ENCODE measurements around the gene STK11IP.
"Not testable (repeated sequence)": the region's sequence is repeated elsewhere in the genome, so short reads cannot be mapped to it uniquely, and the experiment has no call there.

STK11IP gene

GRCh38 chr2:219634951-219635751 is 37.5 kb downstream of the STK11IP start:
- no peak for DNase-seq (ENCODE audit: low read depth, low spot score)

DNA sequence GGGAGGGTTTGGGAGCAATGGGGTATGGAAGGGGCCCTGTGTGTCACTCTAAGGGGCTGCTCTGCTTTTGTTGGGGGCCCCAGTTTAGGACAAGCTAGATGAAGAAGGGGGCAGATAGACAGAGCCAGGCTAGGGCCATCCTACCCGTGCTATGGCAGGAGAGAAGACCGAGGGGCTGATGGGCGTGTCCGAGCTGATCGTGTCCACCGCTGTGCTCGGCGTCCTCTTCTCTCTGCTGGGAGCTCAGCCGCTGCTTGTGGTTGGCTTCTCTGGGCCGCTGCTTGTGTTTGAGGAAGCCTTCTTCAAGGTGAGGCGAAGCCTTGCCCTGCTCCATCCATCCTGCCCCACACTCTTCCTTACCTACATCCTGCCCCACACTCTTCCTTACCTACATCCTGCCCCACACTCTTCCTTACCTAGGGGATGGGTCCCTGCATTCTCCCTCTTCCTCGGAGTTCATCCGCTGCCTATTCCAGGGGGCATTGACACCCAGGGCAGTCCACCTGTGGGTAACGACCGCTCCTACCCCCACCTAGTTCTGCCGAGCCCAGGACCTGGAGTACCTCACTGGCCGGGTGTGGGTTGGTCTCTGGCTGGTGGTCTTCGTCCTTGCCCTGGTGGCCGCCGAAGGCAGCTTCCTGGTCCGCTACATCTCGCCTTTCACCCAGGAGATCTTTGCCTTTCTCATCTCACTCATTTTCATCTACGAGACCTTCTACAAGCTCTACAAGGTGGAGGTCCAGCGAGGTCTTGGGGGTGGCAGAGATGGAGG is 38.7 kb downstream of the STK11IP start:
- DNase-seq (ENCODE audit: low read depth, low spot score), result no peak

GRCh38 chr2:219636941-219637841 is 39.5 kb downstream of the STK11IP start:
- no peak for DNase-seq (ENCODE audit: low read depth, low spot score)

- no peak for DNase-seq (ENCODE audit: low read depth, low spot score)
These were observed 40.2 kb downstream of the STK11IP start for GRCh38 chr2:219637842-219638185.

GRCh38 chr2:219638217-219638947 is 40.7 kb downstream of the STK11IP start:
- DNase-seq (ENCODE audit: low read depth, low spot score), result no peak

DNA sequence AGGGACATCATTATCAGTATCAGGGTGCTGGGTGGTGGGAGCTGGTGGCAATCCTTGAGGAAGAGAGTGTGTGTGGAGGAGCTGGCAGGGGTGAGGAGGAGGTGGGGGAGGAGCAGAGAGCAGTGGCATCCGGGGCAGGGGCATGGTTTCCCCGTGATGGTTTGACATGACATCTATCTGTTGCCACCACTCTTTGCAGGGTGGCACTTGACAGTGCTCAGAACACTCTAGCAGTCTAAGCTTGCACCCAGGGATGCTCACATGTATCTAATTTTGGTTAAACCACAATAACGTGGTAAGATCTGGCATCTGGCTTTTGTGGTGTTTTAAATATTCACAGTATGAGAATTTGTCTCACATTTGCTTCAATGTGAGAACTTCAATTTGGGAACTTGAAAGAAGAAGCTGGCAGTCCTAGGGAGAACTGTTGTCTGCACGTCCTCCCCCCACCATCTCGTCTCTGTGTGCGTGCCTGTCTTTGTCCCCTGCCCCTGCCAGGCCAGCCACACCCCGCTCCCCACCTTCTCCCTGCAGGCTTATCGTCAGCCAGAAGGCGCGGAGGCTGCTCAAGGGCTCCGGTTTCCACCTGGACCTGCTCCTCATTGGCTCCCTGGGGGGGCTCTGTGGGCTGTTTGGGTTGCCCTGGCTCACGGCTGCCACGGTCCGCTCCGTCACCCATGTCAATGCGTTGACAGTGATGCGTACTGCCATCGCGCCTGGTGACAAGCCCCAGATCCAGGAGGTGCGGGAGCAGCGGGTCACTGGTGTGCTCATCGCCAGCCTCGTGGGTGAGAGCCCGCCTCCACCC is 41.5 kb downstream of the STK11IP start:
- no peak for DNase-seq (ENCODE audit: low read depth, low spot score)

GRCh38 chr2:219641390-219642068 is 43.9 kb downstream of the STK11IP start:
- DNase-seq (ENCODE audit: low read depth, low spot score), result no peak

- DNase-seq (ENCODE audit: low read depth, low spot score), result no peak
These were observed 44.4 kb downstream of the STK11IP start for GRCh38 chr2:219642069-219642454.

DNA sequence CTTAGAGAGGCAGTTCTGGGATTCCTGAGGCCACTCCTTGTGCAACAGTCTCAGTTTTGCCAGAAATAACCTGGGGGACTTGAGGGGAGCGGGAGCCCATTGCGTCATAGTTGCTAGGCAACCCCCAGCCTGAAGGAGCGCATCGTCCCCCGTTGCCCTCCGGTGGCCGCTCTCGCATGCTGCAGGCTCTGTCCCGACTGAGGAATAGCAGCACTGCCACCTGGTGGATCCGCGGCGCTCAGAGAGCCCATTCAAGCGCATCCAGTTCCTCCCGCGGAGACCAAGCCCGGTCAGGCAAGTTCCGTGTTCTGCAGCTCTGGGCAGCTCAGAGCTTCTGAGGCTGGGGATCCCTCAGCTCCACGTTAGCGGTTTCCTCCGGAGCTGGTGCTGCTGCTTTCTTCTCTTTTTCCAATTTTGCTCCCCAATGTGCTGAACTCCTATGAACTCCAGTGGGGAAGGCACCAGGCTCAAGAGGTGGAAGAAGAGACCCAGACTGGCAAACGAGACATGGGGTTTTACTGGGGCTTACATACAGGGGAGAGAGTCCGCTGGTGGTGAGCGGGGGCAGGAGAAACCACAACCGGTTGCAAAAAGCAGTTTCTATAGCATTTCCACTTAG is 44.9 kb downstream of the STK11IP start:
- DNase-seq (ENCODE audit: low read depth, low spot score), result peak; percentile 92

GRCh38 chr2:219643084-219643473 is 45.4 kb downstream of the STK11IP start:
- DNase-seq (ENCODE audit: low read depth, low spot score), result no peak

GRCh38 chr2:219643788-219644398 is 46.2 kb downstream of the STK11IP start:
- DNase-seq (ENCODE audit: low read depth, low spot score), result peak; percentile 47

- DNase-seq (ENCODE audit: low read depth, low spot score), result no peak
These were observed 47.3 kb downstream of the STK11IP start for GRCh38 chr2:219644801-219645480.

GRCh38 chr2:219645631-219646527 is 48.2 kb downstream of the STK11IP start:
- no peak for DNase-seq (ENCODE audit: low read depth, low spot score)

DNA sequence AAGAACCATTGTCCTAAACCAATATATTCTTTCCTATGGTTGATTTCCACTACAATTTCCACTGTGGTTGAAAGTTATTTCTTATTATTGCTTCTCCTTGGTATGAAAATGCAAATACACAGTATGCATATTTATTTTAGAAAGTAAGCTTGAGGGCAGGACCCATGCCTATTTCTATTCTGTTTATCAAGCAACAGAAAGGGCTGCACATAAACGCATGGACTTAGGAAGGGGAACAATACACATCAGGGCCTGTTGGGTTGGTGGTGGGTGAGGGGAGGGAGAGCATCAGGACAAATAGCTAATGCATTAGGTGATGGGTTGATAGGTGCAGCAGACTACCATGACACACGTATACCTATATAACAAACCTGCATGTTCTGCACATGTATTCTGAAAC is 50.5 kb downstream of the STK11IP start:
- no peak for DNase-seq (ENCODE audit: low read depth, low spot score)

DNA sequence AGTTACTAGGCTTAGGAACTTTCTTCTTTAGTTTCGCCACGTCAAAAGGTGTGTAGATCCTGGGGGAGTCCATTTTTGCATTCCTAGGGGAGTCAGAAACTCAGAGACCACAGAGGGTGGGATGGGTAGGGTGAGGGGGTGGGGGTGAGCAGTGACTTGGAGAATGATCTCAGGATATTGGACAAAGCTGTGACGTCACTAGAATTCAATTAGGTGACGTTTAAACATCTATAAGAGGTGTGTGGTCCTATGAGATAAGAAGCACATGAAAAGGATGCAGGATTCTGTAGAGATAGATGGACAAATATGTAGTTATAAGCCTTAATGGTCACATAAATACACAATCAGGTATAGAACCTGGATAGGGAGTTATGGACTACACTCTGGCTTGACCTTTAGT is 51.3 kb downstream of the STK11IP start:
- no peak for DNase-seq (ENCODE audit: low read depth, low spot score)

- DNase-seq (ENCODE audit: low read depth, low spot score), result no peak
These were observed 53.0 kb downstream of the STK11IP start for GRCh38 chr2:219650426-219651248.

GRCh38 chr2:219651656-219652055 is 54.0 kb downstream of the STK11IP start:
- not testable (repeated sequence) for DNase-seq (ENCODE audit: low read depth, low spot score)
